Neural cell (in vitro differentiated cells): ENCODE measurements around the gene CCL14. TPM values are rescaled to one million over a fixed set of nuclear protein-coding genes. Genes with fewer than 3 reads are reported as not detected.

Experiments
- H2AFZ ChIP-seq: fragments of 200-600, 300-800 bp; sonication (generic), shearing (Covaris generic); 2 replicates; pipeline ENCODE4 v1.6.0; 2014; ENCODE audit warnings: low read depth, mild to moderate bottlenecking, antibody characterized with exemption, low read length, moderate library complexity
- H3F3A ChIP-seq: fragments of 200-600 bp; shearing (Covaris generic); 2 replicates; pipeline ENCODE4 v1.6.1; 2016; ENCODE audit warnings: mild to moderate bottlenecking, moderate library complexity, mixed read lengths, antibody characterized with exemption, low read length; ENCODE audit not compliant: insufficient read depth, poor library complexity, severe bottlenecking
- H3K27ac ChIP-seq: fragments of 200-600, 300-800 bp; sonication (generic), shearing (Covaris generic); 2 replicates; pipeline ENCODE4 v1.5.1; 2014; ENCODE audit warnings: mild to moderate bottlenecking, low read length, moderate library complexity
- H3K27me3 ChIP-seq: fragments of 300-800, 200-600 bp; sonication (generic), shearing (Covaris generic); 2 replicates; pipeline ENCODE4 v1.6.0; 2014; ENCODE audit warnings: mild to moderate bottlenecking, low read depth, low read length, moderate library complexity; ENCODE audit not compliant: insufficient read depth
- H3K36me3 ChIP-seq: fragments of 300-800, 200-600 bp; sonication (generic), shearing (Covaris generic); 2 replicates; pipeline ENCODE4 v1.5.1; 2014; ENCODE audit warnings: mild to moderate bottlenecking, antibody characterized with exemption, low read length, moderate library complexity; ENCODE audit not compliant: insufficient read depth
- H3K4me2 ChIP-seq: fragments of 300-800, 200-600 bp; sonication (generic), shearing (Covaris generic); 2 replicates; pipeline ENCODE4 v1.6.0; 2014; ENCODE audit warnings: mild to moderate bottlenecking, low read length
- H3K4me3 ChIP-seq: fragments of 300-800, 200-600 bp; sonication (generic), shearing (Covaris generic); 2 replicates; pipeline ENCODE4 v1.5.1; 2014; ENCODE audit warnings: mild to moderate bottlenecking, low read length, moderate library complexity
- H3K79me2 ChIP-seq: fragments of 200-600 bp; shearing (Covaris generic); replicated peaks from 2 replicates; pipeline ENCODE4 v1.6.0; 2014; ENCODE audit warnings: mild to moderate bottlenecking, low read length, moderate library complexity; ENCODE audit not compliant: insufficient read depth
- H3K9ac ChIP-seq: fragments of 300-800, 200-600 bp; sonication (generic), shearing (Covaris generic); 2 replicates; pipeline ENCODE4 v1.6.1; 2016; ENCODE audit warnings: mild to moderate bottlenecking, low read length, mixed read lengths
- H3K9me2 ChIP-seq: fragments of 200-600 bp; shearing (Covaris generic); 2 replicates; pipeline ENCODE4 v1.6.1; 2016; ENCODE audit warnings: mild to moderate bottlenecking, low read length, mixed read lengths; ENCODE audit not compliant: insufficient read depth
- H3K9me3 ChIP-seq: fragments of 200-600, 300-800 bp; sonication (generic), shearing (Covaris generic); 2 replicates; pipeline ENCODE4 v1.6.1; 2016; ENCODE audit warnings: mild to moderate bottlenecking, mixed run types, low read length, moderate library complexity, mixed read lengths
- H4K20me1 ChIP-seq: fragments of 200-600 bp; shearing (Covaris generic); 2 replicates; pipeline ENCODE4 v1.6.1; 2016; ENCODE audit warnings: mild to moderate bottlenecking, mixed run types; ENCODE audit not compliant: insufficient read depth
- EP300 ChIP-seq: fragments of 450-650 bp; conservative IDR thresholded peaks from 2 replicates; pipeline ENCODE4 v1.6.1; 2014; ENCODE audit warnings: antibody characterized with exemption, mild to moderate bottlenecking, moderate library complexity; ENCODE audit not compliant: poor library complexity, severe bottlenecking
- EZH2 ChIP-seq: fragments of 200-600, 300-800 bp; shearing (Covaris generic), sonication (generic); IDR thresholded peaks from 2 replicates; pipeline ENCODE4 v1.6.1; 2014; ENCODE audit warnings: antibody characterized with exemption, low read length, borderline replicate concordance, mild to moderate bottlenecking; ENCODE audit not compliant: insufficient read depth, poor library complexity, severe bottlenecking
- MXI1 ChIP-seq: fragments of 450-650 bp; conservative IDR thresholded peaks from 2 replicates; pipeline ENCODE4 v1.6.1; 2014; ENCODE audit warnings: antibody characterized with exemption, mild to moderate bottlenecking; ENCODE audit not compliant: poor library complexity, severe bottlenecking
- POLR2AphosphoS5 ChIP-seq: IDR thresholded peaks from 2 replicates; pipeline ENCODE4 v1.6.1; 2012
- RAD21 ChIP-seq: fragments of 450-650 bp; conservative IDR thresholded peaks from 2 replicates; pipeline ENCODE4 v1.6.1; 2014; ENCODE audit warnings: antibody characterized with exemption, mild to moderate bottlenecking, moderate library complexity
- SMC3 ChIP-seq: fragments of 450-650 bp; conservative IDR thresholded peaks from 2 replicates; pipeline ENCODE4 v1.6.1; 2014; ENCODE audit warnings: antibody characterized with exemption, mild to moderate bottlenecking, moderate library complexity; ENCODE audit not compliant: poor library complexity
- TAF1 ChIP-seq: IDR thresholded peaks from 2 replicates; pipeline ENCODE4 v1.6.1; 2012; ENCODE audit warnings: low read depth
- polyA plus RNA-seq: library from polyadenylated mRNA; depleted of rRNA; stranded (reverse); fragments of >200 nt; gene quantifications from 2 replicates; pipeline ENCODE4 v1.2.3, GENCODE V29; 2014
- TF ChIP-seq, protein P1 (sequence below): fragments of 450-650 bp; IDR thresholded peaks from 2 replicates; pipeline ENCODE4 v1.5.1; 2014; ENCODE audit warnings: antibody characterized with exemption, mild to moderate bottlenecking, moderate library complexity; ENCODE audit not compliant: poor library complexity, severe bottlenecking
- TF ChIP-seq, protein P2 (sequence below): IDR thresholded peaks from 2 replicates; pipeline ENCODE4 v1.6.1; 2012; ENCODE audit warnings: borderline replicate concordance

The CCL14 gene
- polyA plus RNA-seq, 1 donor from 2014 or later: not detected

DNA sequence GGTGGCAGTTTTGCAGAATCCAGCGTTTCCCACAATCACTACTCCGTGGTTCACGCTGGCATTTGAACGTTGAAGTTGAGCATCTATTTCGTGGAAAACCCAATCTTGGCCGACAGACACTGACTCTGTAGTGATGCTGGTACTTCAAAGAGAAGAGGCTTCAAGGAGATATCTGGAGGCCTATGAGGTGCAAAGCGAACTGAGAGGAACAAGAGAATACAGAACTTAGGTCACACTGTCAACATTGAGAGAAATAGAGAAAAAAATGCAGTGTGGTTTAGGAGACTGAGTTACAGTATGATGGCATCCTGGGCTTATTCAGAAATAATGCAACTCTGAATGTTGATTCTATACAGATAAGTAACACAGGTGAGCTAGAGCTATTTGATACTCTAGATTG is 21.3 kb downstream of the CCL14 start:
- Histone ChIP-seq H3K9me2 (no peaks in the 10 kb centered on the region), H3K36me3 (no peaks in the 10 kb centered on the region), H3K79me2 (no peaks in the 10 kb centered on the region), H3F3A (no peaks in the 10 kb centered on the region), H2AFZ (no peak overlapping the region), H3K9ac (no peak overlapping the region), H3K27ac (no peak overlapping the region), H3K4me2 (no peak overlapping the region), H3K27me3 (no peaks in the 10 kb centered on the region), H3K9me3 (no peaks in the 10 kb centered on the region), H3K4me3 (no peak overlapping the region), H4K20me1 (no peaks in the 10 kb centered on the region)
- TF ChIP-seq, protein P1, sequence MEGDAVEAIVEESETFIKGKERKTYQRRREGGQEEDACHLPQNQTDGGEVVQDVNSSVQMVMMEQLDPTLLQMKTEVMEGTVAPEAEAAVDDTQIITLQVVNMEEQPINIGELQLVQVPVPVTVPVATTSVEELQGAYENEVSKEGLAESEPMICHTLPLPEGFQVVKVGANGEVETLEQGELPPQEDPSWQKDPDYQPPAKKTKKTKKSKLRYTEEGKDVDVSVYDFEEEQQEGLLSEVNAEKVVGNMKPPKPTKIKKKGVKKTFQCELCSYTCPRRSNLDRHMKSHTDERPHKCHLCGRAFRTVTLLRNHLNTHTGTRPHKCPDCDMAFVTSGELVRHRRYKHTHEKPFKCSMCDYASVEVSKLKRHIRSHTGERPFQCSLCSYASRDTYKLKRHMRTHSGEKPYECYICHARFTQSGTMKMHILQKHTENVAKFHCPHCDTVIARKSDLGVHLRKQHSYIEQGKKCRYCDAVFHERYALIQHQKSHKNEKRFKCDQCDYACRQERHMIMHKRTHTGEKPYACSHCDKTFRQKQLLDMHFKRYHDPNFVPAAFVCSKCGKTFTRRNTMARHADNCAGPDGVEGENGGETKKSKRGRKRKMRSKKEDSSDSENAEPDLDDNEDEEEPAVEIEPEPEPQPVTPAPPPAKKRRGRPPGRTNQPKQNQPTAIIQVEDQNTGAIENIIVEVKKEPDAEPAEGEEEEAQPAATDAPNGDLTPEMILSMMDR: no peak

DNA sequence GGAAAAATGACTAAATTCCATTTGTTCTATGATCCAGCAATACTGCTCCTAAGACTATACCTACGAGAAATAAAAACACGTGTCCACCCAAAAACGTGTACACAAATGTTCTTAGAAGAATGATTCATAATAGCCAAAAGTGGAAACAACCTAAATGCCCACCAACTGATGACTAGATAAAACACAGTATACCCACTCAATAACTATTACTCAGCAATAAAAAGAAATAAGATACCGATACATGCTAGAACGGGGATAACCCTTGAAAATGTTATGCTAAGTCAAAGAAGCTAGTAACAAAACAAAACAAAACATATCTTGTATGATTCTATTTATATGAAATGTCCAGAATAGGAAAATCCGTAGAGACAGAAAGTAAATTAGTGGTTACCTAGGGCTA is 22.9 kb downstream of the CCL14 start:
- Histone ChIP-seq H3K4me3 (no peak overlapping the region), H3K9me2 (no peaks in the 10 kb centered on the region), H3K4me2 (no peak overlapping the region), H3K79me2 (no peaks in the 10 kb centered on the region), H3K9ac (no peak overlapping the region), H3F3A (no peaks in the 10 kb centered on the region), H3K9me3 (no peaks in the 10 kb centered on the region), H2AFZ (no peak overlapping the region), H4K20me1 (no peaks in the 10 kb centered on the region), H3K27ac (no peak overlapping the region), H3K27me3 (no peaks in the 10 kb centered on the region), H3K36me3 (no peaks in the 10 kb centered on the region)
- no peak for TF ChIP-seq TAF1
- TF ChIP-seq, protein P1: no peak
- TF ChIP-seq RAD21: no peak
- TF ChIP-seq EP300: no peak
- no peak for TF ChIP-seq SMC3
- TF ChIP-seq, protein P2, sequence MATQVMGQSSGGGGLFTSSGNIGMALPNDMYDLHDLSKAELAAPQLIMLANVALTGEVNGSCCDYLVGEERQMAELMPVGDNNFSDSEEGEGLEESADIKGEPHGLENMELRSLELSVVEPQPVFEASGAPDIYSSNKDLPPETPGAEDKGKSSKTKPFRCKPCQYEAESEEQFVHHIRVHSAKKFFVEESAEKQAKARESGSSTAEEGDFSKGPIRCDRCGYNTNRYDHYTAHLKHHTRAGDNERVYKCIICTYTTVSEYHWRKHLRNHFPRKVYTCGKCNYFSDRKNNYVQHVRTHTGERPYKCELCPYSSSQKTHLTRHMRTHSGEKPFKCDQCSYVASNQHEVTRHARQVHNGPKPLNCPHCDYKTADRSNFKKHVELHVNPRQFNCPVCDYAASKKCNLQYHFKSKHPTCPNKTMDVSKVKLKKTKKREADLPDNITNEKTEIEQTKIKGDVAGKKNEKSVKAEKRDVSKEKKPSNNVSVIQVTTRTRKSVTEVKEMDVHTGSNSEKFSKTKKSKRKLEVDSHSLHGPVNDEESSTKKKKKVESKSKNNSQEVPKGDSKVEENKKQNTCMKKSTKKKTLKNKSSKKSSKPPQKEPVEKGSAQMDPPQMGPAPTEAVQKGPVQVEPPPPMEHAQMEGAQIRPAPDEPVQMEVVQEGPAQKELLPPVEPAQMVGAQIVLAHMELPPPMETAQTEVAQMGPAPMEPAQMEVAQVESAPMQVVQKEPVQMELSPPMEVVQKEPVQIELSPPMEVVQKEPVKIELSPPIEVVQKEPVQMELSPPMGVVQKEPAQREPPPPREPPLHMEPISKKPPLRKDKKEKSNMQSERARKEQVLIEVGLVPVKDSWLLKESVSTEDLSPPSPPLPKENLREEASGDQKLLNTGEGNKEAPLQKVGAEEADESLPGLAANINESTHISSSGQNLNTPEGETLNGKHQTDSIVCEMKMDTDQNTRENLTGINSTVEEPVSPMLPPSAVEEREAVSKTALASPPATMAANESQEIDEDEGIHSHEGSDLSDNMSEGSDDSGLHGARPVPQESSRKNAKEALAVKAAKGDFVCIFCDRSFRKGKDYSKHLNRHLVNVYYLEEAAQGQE: no peak
- TF ChIP-seq EZH2: no peak
- TF ChIP-seq MXI1: no peak
- no peak for TF ChIP-seq POLR2AphosphoS5
